ENCODE data around the gene BANP. TPM values are rescaled to one million over a fixed set of nuclear protein-coding genes. Genes with fewer than 3 reads are reported as not detected.

BANP gene
- total RNA-seq, 1 experiment from 2014 or later: 37.2 TPM

DNA sequence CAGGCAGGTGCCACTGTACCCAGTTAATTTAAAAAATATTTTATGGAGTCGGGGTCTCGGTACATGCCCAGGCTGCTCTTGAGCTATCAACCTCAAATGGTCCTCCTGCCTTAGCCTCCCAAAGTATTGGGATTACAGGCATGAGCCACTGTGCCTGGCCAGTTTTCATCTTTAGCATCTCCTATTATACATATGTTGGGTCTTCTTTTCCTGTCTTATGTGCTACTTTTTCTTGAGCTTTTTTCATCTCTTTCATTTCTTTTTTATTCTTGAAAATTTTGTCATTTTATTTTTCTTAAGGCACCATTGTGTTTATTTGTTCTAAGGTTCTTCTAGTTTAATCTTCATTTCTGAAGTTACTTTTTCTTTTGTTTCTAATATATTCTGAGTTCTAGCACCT lies 20.7 kb downstream of the BANP start:
- Histone ChIP-seq H3K9me2 (ENCODE audit: insufficient read depth) (no peaks in the 10 kb centered on the region), H3K4me2 (ENCODE audit: low read length) (no peak overlapping the region), H3K4me1 (ENCODE audit: control insufficient read depth in 1 of 2, insufficient read depth in 2 of 2, low read length in 2 of 2) (peaks cover 0 to 9% of the 10 kb centered on the region in 2 experiments; a peak in 1 of 4 replicates), H3K9me3 (ENCODE audit: control insufficient read depth in 1 of 2, insufficient read depth in 1 of 2, low read depth in 1 of 2, low read length in 2 of 2) (peaks cover 13 to 14% of the 10 kb centered on the region in 2 experiments; a peak in 3 of 4 replicates), H3K9ac (ENCODE audit: low read length) (no peak overlapping the region), H3K36me3 (ENCODE audit: control insufficient read depth in 1 of 2, insufficient read depth in 2 of 2, low read length in 2 of 2) (peaks cover 0 to 4% of the 10 kb centered on the region in 2 experiments; a peak in 1 of 4 replicates), H4K20me1 (ENCODE audit: insufficient read depth) (no peaks in the 10 kb centered on the region), H3K4me3 (replicated peaks in 1 of 2; ENCODE audit: low read depth in 1 of 2, low read length in 2 of 2) (no peak overlapping the region), H3K27me3 (ENCODE audit: insufficient read depth, low read length) (no peaks in the 10 kb centered on the region), H2AFZ (ENCODE audit: low read depth, low read length, poor library complexity, severe bottlenecking) (no peak overlapping the region), H3K27ac (ENCODE audit: low read depth, low read length) (no peak overlapping the region), H3K79me2 (ENCODE audit: insufficient read depth, low read length) (peaks cover 57% of the 10 kb centered on the region)
- ATAC-seq (no peak), DNase-seq (ENCODE audit: low read depth, low spot score) (no peak)
- ChIA-PET CTCF (no interaction called here), POLR2A (no interaction called here), RAD21 (ENCODE audit: low non-redundant PET in 1 of 2, low total read pairs in 2 of 2, uncharacterized antibody in 2 of 2, unreplicated experiment in 2 of 2) (no interaction called here)
- BruUV-seq (replicated peaks): no TSS peak
- intact Hi-C loops (cut with micrococcal nuclease): no loop called here
- TF ChIP-seq CBX3 (IDR thresholded peaks at IDR 0.05; ENCODE audit: low read depth) (peak; percentile 87), SRF (IDR thresholded peaks at IDR 0.05; ENCODE audit: low read depth) (no peak), JUND (IDR thresholded peaks at IDR 0.05) (no peak), EGR1 (IDR thresholded peaks at IDR 0.05; ENCODE audit: low read depth) (no peak), SP1 (IDR thresholded peaks at IDR 0.05; ENCODE audit: low read depth) (no peak)

- Histone ChIP-seq H3K27ac (ENCODE audit: low read depth, low read length) (no peak overlapping the region), H3K4me3 (replicated peaks in 1 of 2; ENCODE audit: low read depth in 1 of 2, low read length in 2 of 2) (no peak overlapping the region), H4K20me1 (ENCODE audit: insufficient read depth) (no peaks in the 10 kb centered on the region), H3K9ac (ENCODE audit: low read length) (no peak overlapping the region), H3K4me1 (ENCODE audit: control insufficient read depth in 1 of 2, insufficient read depth in 2 of 2, low read length in 2 of 2) (peaks cover 0 to 9% of the 10 kb centered on the region in 2 experiments; a peak in 1 of 4 replicates), H3K4me2 (ENCODE audit: low read length) (no peak overlapping the region), H3K79me2 (ENCODE audit: insufficient read depth, low read length) (peaks cover 53% of the 10 kb centered on the region), H2AFZ (ENCODE audit: low read depth, low read length, poor library complexity, severe bottlenecking) (no peak overlapping the region), H3K9me2 (ENCODE audit: insufficient read depth) (no peaks in the 10 kb centered on the region), H3K27me3 (ENCODE audit: insufficient read depth, low read length) (no peaks in the 10 kb centered on the region), H3K9me3 (ENCODE audit: control insufficient read depth in 1 of 2, insufficient read depth in 1 of 2, low read depth in 1 of 2, low read length in 2 of 2) (peaks cover 13 to 14% of the 10 kb centered on the region in 2 experiments; a peak in 3 of 4 replicates), H3K36me3 (ENCODE audit: control insufficient read depth in 1 of 2, insufficient read depth in 2 of 2, low read length in 2 of 2) (peaks cover 0 to 4% of the 10 kb centered on the region in 2 experiments; a peak in 1 of 4 replicates)
- ChIA-PET RAD21 (ENCODE audit: low non-redundant PET in 1 of 2, low total read pairs in 2 of 2, uncharacterized antibody in 2 of 2, unreplicated experiment in 2 of 2) (no interaction called here), CTCF (no interaction called here), POLR2A (no interaction called here)
- ATAC-seq (no peak), DNase-seq (ENCODE audit: low read depth, low spot score) (no peak)
- TF ChIP-seq, protein P1, sequence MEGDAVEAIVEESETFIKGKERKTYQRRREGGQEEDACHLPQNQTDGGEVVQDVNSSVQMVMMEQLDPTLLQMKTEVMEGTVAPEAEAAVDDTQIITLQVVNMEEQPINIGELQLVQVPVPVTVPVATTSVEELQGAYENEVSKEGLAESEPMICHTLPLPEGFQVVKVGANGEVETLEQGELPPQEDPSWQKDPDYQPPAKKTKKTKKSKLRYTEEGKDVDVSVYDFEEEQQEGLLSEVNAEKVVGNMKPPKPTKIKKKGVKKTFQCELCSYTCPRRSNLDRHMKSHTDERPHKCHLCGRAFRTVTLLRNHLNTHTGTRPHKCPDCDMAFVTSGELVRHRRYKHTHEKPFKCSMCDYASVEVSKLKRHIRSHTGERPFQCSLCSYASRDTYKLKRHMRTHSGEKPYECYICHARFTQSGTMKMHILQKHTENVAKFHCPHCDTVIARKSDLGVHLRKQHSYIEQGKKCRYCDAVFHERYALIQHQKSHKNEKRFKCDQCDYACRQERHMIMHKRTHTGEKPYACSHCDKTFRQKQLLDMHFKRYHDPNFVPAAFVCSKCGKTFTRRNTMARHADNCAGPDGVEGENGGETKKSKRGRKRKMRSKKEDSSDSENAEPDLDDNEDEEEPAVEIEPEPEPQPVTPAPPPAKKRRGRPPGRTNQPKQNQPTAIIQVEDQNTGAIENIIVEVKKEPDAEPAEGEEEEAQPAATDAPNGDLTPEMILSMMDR (IDR thresholded peaks at IDR 0.05 in 2 of 3, conservative IDR thresholded peaks at IDR 0.05 in 1 of 3; ENCODE audit: borderline replicate concordance in 1 of 3, insufficient read depth in 1 of 3, low read depth in 2 of 3, low read length in 2 of 3): no peak
- no peak for TF ChIP-seq EGR1 (IDR thresholded peaks at IDR 0.05; ENCODE audit: low read depth)
- no peak for TF ChIP-seq SP1 (IDR thresholded peaks at IDR 0.05; ENCODE audit: low read depth)
- no peak for TF ChIP-seq EZH2 (IDR thresholded peaks at IDR 0.05)
- intact Hi-C loops (cut with micrococcal nuclease): no loop called here
- no TSS peak for BruUV-seq (replicated peaks)
Measured at GRCh38 chr16:87973717-87974116, 22.5 kb downstream of the BANP start.

All from HCT116 (cell line).